A549 (cell line): ENCODE results near the gene NR1H4.

ENCODE experiments used
- CBX8 ChIP-seq: fragments of 200-600 bp; sonication (generic); IDR thresholded peaks from 2 replicates; pipeline ENCODE4 v1.6.1; 2016
- CHD2 ChIP-seq: fragments of 150-350 bp; IDR thresholded peaks from 2 replicates; pipeline ENCODE4 v1.6.1; 2014; ENCODE audit warnings: low read length; ENCODE audit not compliant: partially characterized antibody
- E2F6 ChIP-seq: IDR thresholded peaks from 2 replicates; pipeline ENCODE4 v1.6.1; 2012; ENCODE audit warnings: low read depth, borderline replicate concordance
- EHMT2 ChIP-seq: fragments of 200-600 bp; sonication (generic); IDR thresholded peaks from 2 replicates; pipeline ENCODE4 v1.6.1; 2016; ENCODE audit warnings: antibody characterized with exemption, low read depth, mild to moderate bottlenecking, moderate library complexity
- EP300 ChIP-seq, 2 experiments: fragments of >200 bp; sonication (Bioruptor Twin); formaldehyde crosslinking; IDR thresholded peaks; 2 replicates in 1 of 2; 3 replicates in 1 of 2; pipeline ENCODE4 v1.6.1; 2016 to 2017
- NPAS2 ChIP-seq: fragments of 250-450 bp; sonication (Bioruptor Pico); IDR thresholded peaks from 2 replicates; pipeline ENCODE4 v1.8.0; 2022; ENCODE audit warnings: mild to moderate bottlenecking, moderate library complexity, borderline replicate concordance
- RAD21 ChIP-seq, 2 experiments: fragments of >200 bp in 1 of 2; sonication (Bioruptor Twin) in 1 of 2; formaldehyde crosslinking in 1 of 2; IDR thresholded peaks in 1 of 2; conservative IDR thresholded peaks in 1 of 2; 2 replicates in 1 of 2; 3 replicates in 1 of 2; pipeline ENCODE4 v1.6.1; 2012 to 2018; ENCODE audit warnings: inconsistent platforms in 1 of 2
- TF ChIP-seq, protein P1 (sequence below): fragments of >200 bp; sonication (Bioruptor Twin); formaldehyde crosslinking; IDR thresholded peaks from 3 replicates; pipeline ENCODE4 v1.5.1; 2016
- TF ChIP-seq, protein P2 (sequence below): IDR thresholded peaks from 2 replicates; pipeline ENCODE4 v1.6.1; 2012

DNA sequence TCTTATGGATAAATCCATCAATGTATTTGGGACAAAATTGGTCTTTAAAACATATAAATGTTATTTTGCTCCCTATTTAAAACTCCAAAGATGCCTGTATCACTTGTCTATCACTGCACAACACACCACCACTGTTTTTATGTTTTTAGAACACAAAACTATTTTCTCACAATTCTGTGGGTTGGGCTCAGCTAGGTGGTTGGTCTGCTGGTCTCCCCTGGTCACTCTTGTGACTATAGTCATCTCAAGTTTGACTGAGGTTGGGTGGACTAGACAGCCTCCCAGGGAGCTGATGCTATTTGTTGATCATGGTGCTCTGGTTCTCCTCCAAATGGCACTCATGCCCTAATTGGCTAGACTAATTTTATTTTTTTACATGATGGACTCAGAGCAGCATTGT, 39.5 kb upstream of the NR1H4 start:
- no peak for TF ChIP-seq NPAS2 (CRISPR knock-in tag)
- TF ChIP-seq E2F6, result no peak
- no peak for TF ChIP-seq EP300 (IDR thresholded peaks at IDR 0.05)
- no peak for TF ChIP-seq EHMT2
- TF ChIP-seq, protein P1, sequence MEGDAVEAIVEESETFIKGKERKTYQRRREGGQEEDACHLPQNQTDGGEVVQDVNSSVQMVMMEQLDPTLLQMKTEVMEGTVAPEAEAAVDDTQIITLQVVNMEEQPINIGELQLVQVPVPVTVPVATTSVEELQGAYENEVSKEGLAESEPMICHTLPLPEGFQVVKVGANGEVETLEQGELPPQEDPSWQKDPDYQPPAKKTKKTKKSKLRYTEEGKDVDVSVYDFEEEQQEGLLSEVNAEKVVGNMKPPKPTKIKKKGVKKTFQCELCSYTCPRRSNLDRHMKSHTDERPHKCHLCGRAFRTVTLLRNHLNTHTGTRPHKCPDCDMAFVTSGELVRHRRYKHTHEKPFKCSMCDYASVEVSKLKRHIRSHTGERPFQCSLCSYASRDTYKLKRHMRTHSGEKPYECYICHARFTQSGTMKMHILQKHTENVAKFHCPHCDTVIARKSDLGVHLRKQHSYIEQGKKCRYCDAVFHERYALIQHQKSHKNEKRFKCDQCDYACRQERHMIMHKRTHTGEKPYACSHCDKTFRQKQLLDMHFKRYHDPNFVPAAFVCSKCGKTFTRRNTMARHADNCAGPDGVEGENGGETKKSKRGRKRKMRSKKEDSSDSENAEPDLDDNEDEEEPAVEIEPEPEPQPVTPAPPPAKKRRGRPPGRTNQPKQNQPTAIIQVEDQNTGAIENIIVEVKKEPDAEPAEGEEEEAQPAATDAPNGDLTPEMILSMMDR, result no peak
- no peak for TF ChIP-seq RAD21 (conservative IDR thresholded peaks at IDR 0.05 in 1 of 2, IDR thresholded peaks at IDR 0.05 in 1 of 2)
- TF ChIP-seq CHD2, result no peak
- TF ChIP-seq, protein P2, sequence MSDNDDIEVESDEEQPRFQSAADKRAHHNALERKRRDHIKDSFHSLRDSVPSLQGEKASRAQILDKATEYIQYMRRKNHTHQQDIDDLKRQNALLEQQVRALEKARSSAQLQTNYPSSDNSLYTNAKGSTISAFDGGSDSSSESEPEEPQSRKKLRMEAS, result no peak
- TF ChIP-seq CBX8, result no peak
